Measurements from ENCODE around the gene ACTA2.

The ACTA2 gene

DNA sequence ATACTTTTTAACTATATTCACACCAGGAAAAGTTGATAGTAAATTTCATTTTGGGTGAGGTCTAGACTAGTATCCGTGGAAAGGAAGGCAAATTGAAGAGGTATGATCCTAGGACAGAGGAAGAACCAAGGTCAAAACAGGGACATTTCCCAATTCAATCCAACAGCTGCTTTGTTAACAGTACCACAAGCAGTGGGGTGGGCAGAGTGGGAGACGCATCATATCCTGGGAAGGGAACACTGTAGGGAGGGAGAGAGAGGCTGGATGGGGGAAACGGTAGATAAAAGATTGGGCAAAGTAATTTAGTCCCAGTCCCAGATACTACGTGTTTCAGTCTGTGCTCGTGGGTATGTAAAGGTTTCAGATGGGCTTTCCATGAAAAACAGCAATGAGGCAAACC is 28.9 kb upstream of the ACTA2 start:
- no peak for TF ChIP-seq ZFX (IDR thresholded peaks at IDR 0.05; ENCODE audit: borderline replicate concordance)
- TF ChIP-seq CTCF (IDR thresholded peaks at IDR 0.05): no peak
- H3K27ac ChIP-seq: no peak overlapping the region

DNA sequence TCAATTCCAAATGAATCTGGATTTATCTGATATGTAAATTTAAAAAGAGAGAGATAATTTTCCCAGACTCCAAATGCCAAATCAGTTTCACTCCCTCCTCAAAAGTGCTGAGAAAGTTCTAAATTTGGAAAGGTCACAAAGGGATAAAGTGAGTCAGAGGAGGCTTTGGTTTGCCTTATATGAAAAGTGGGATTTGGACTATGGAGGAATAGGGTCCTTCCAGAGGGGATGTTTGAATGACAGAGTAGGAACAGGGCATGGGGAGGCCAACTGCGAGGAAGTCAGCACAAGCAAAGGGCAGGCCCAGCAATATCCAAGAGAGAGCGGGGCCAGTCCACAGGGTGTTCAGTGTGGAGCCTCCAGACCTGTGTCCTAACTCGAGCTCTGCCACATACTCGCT is 28.2 kb upstream of the ACTA2 start:
- TF ChIP-seq CTCF (IDR thresholded peaks at IDR 0.05): no peak
- TF ChIP-seq ZFX (IDR thresholded peaks at IDR 0.05; ENCODE audit: borderline replicate concordance): no peak
- H3K27ac ChIP-seq: no peak overlapping the region

DNA sequence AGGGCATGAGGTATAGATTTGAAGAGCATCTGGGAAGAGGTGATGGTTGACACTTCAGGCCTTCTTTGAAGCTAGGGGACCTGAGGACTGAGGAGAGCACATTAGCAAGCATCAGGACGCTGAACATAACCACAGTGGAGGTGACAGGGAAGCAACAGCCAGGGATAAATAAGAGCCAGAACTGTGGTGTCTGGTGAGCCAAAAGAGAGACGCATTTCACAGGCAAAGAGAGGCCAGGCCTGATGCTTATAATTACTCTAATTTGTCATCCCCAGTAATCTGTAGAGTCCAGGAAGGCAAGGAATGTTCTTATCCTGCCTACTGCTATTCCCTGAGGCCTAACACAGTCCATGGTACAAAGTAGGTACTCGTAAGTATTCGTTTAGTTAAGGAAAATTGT is 27.7 kb upstream of the ACTA2 start:
- no peak overlapping the region for H3K27ac ChIP-seq
- TF ChIP-seq ZFX (IDR thresholded peaks at IDR 0.05; ENCODE audit: borderline replicate concordance) (no peak), CTCF (IDR thresholded peaks at IDR 0.05) (no peak)

GRCh38 chr10:88979603-88980002 is 27.0 kb upstream of the ACTA2 start:
- H3K27ac ChIP-seq: no peak overlapping the region
- TF ChIP-seq ZFX (IDR thresholded peaks at IDR 0.05; ENCODE audit: borderline replicate concordance) (no peak), CTCF (IDR thresholded peaks at IDR 0.05) (no peak)

GRCh38 chr10:88979153-88979562 is 26.6 kb upstream of the ACTA2 start:
- no peak for TF ChIP-seq ZFX (IDR thresholded peaks at IDR 0.05; ENCODE audit: borderline replicate concordance)
- TF ChIP-seq CTCF (IDR thresholded peaks at IDR 0.05): no peak
- no peak overlapping the region for H3K27ac ChIP-seq

DNA sequence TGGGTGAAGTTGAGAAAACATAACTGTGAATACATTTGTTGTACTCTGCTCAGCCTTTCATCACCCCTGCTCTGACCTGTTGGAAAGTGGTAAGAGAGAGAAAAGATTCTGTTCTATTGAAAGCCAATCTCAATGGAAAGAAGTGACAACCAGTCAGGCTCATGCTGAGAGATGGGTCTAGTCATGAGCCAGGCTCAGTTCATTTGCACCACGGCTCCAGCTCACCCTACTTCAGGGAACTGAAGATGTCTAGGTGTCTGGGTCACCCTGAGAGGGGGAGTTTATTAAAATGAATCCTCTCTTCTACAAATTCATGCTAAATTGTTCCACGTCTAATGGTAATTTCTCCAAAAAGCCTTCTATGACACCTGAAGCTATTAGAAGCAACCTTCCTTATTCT is 25.9 kb upstream of the ACTA2 start:
- TF ChIP-seq ZFX (IDR thresholded peaks at IDR 0.05; ENCODE audit: borderline replicate concordance) (no peak), CTCF (IDR thresholded peaks at IDR 0.05) (no peak)
- H3K27ac ChIP-seq: no peak overlapping the region

GRCh38 chr10:88975377-88975720 is 22.8 kb upstream of the ACTA2 start:
- no peak overlapping the region for H3K27ac ChIP-seq
- TF ChIP-seq ZFX (IDR thresholded peaks at IDR 0.05; ENCODE audit: borderline replicate concordance) (no peak), CTCF (IDR thresholded peaks at IDR 0.05) (no peak)
